ENCODE measurements around the gene RAP1A. TPM values are rescaled to one million over a fixed set of nuclear protein-coding genes. Genes with fewer than 3 reads are reported as not detected.
"Not testable (repeated sequence)": the region's sequence is repeated elsewhere in the genome, so short reads cannot be mapped to it uniquely, and the experiment has no call there.

Gene RAP1A
- total RNA-seq, 3 donors from 2014 or later: 169 to 182 (median 171) TPM

DNA sequence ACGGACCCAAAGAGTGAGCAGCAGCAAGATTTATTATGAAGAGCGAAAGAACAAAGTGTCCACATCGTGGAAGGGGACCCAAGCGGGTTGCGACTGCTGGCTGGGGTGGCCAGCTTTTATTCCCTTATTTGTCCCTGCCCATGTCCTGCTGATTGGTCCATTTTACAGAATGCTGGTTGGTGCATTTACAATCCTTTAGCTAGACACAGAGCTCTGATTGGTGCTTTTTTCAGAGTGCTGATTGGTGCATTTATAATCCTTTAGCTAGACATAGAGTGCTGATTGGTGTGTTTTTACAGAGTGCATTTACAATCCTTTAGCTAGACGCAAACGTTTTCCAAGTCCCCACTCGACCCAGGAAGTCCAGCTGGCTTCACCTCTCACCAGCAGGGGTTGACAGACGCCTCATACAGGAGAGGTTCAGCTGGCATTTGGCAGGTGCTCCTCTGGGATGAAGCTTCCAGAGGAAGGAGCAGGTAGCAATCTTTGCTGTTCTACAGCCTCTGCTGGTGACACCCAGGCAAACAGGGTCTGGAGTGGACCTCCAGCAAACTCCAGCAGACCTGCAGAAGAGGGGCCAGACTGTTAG lies 60.7 kb downstream of the RAP1A start:
- not testable (repeated sequence) for H3K27me3 Mint-ChIP-seq (ENCODE audit: low read depth); H3K4me3 Mint-ChIP-seq; ATAC-seq; DNase-seq
- H3K36me3 Mint-ChIP-seq (ENCODE audit: insufficient read depth): peaks cover 61% of the 10 kb centered on the region
- H3K4me1 Mint-ChIP-seq (ENCODE audit: low read depth): peaks cover 33% of the 10 kb centered on the region
- peaks cover 29% of the 10 kb centered on the region for H3K9me3 Mint-ChIP-seq

GRCh38 chr1:111685293-111686153 lies 65.9 kb downstream of the RAP1A start:
- ATAC-seq; DNase-seq; H3K4me3 Mint-ChIP-seq; H3K27me3 Mint-ChIP-seq (ENCODE audit: low read depth): not testable (repeated sequence)
- Mint-ChIP-seq H3K4me1 (ENCODE audit: low read depth) (peaks cover 56% of the 10 kb centered on the region), H3K36me3 (ENCODE audit: insufficient read depth) (peaks cover 34% of the 10 kb centered on the region), H3K9me3 (peaks cover 24% of the 10 kb centered on the region)

GRCh38 chr1:111690306-111690617 lies 70.7 kb downstream of the RAP1A start:
- DNase-seq (no peak), ATAC-seq (no peak)
- Mint-ChIP-seq H3K4me1 (ENCODE audit: low read depth) (peaks cover 66% of the 10 kb centered on the region), H3K4me3 (no peak overlapping the region), H3K9me3 (no peaks in the 10 kb centered on the region), H3K27me3 (ENCODE audit: low read depth) (no peaks in the 10 kb centered on the region), H3K36me3 (ENCODE audit: insufficient read depth) (peaks cover 46% of the 10 kb centered on the region)

- no peak for ATAC-seq
- H3K27me3 Mint-ChIP-seq (ENCODE audit: low read depth): no peaks in the 10 kb centered on the region
- no peaks in the 10 kb centered on the region for H3K9me3 Mint-ChIP-seq
- peaks cover 65% of the 10 kb centered on the region for H3K4me1 Mint-ChIP-seq (ENCODE audit: low read depth)
- peaks cover 49% of the 10 kb centered on the region for H3K36me3 Mint-ChIP-seq (ENCODE audit: insufficient read depth)
- H3K4me3 Mint-ChIP-seq: no peak overlapping the region
- no peak for DNase-seq
Observed at GRCh38 chr1:111691886-111692285, 72.3 kb downstream of the RAP1A start.

GRCh38 chr1:111695801-111696200 lies 76.2 kb downstream of the RAP1A start:
- no peak for DNase-seq
- Mint-ChIP-seq H3K9me3 (no peaks in the 10 kb centered on the region), H3K4me3 (no peak overlapping the region), H3K36me3 (ENCODE audit: insufficient read depth) (peaks cover 62% of the 10 kb centered on the region), H3K27me3 (ENCODE audit: low read depth) (no peaks in the 10 kb centered on the region), H3K4me1 (ENCODE audit: low read depth) (peaks cover 55% of the 10 kb centered on the region)
- no peak for ATAC-seq

- H3K4me3 Mint-ChIP-seq: no peak overlapping the region
- H3K27me3 Mint-ChIP-seq (ENCODE audit: low read depth): no peaks in the 10 kb centered on the region
- H3K36me3 Mint-ChIP-seq (ENCODE audit: insufficient read depth): peaks cover 64% of the 10 kb centered on the region
- peaks cover 55% of the 10 kb centered on the region for H3K4me1 Mint-ChIP-seq (ENCODE audit: low read depth)
- no peaks in the 10 kb centered on the region for H3K9me3 Mint-ChIP-seq
- DNase-seq (no peak), ATAC-seq (no peak)
Observed at GRCh38 chr1:111696330-111696729, 76.7 kb downstream of the RAP1A start.

- H3K4me1 Mint-ChIP-seq (ENCODE audit: low read depth): peaks cover 44% of the 10 kb centered on the region
- no peak for DNase-seq
- H3K27me3 Mint-ChIP-seq (ENCODE audit: low read depth): no peaks in the 10 kb centered on the region
- no peak overlapping the region for H3K4me3 Mint-ChIP-seq
- peaks cover 52% of the 10 kb centered on the region for H3K36me3 Mint-ChIP-seq (ENCODE audit: insufficient read depth)
- ATAC-seq: no peak
- H3K9me3 Mint-ChIP-seq: no peaks in the 10 kb centered on the region
Observed at GRCh38 chr1:111699268-111699667, 79.7 kb downstream of the RAP1A start.

GRCh38 chr1:111702504-111703050 lies 83.0 kb downstream of the RAP1A start:
- no peak for DNase-seq
- Mint-ChIP-seq H3K27me3 (ENCODE audit: low read depth) (no peaks in the 10 kb centered on the region), H3K36me3 (ENCODE audit: insufficient read depth) (peaks cover 46% of the 10 kb centered on the region), H3K4me3 (no peak overlapping the region), H3K9me3 (no peaks in the 10 kb centered on the region), H3K4me1 (ENCODE audit: low read depth) (peaks cover 28% of the 10 kb centered on the region)
- no peak for ATAC-seq

GRCh38 chr1:111704240-111704639 lies 84.7 kb downstream of the RAP1A start:
- peaks cover 26% of the 10 kb centered on the region for H3K4me1 Mint-ChIP-seq (ENCODE audit: low read depth)
- DNase-seq (no peak), ATAC-seq (no peak)
- no peaks in the 10 kb centered on the region for H3K27me3 Mint-ChIP-seq (ENCODE audit: low read depth)
- no peak overlapping the region for H3K4me3 Mint-ChIP-seq
- H3K36me3 Mint-ChIP-seq (ENCODE audit: insufficient read depth): peaks cover 49% of the 10 kb centered on the region
- H3K9me3 Mint-ChIP-seq: no peaks in the 10 kb centered on the region

DNA sequence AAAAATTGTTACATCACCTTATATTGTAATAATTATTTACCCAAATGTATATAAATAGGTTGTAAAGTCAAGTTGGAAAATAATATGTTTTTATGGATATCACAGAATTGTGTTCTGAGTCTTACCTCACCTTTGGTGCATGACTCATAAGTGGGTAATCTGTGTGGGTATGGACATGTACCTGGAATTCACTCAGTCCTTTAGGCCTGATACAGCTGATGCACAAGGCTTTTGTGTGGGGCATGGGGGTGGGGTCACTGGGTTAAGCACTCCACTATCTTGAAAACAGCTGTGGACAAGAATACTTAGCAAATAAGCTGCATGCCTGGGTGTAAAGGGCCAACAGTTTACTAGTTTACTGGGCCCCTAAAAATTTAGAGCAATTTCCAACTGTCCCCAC lies 85.2 kb downstream of the RAP1A start:
- Mint-ChIP-seq H3K4me1 (ENCODE audit: low read depth) (peaks cover 31% of the 10 kb centered on the region), H3K36me3 (ENCODE audit: insufficient read depth) (peaks cover 51% of the 10 kb centered on the region), H3K27me3 (ENCODE audit: low read depth) (no peaks in the 10 kb centered on the region), H3K9me3 (no peaks in the 10 kb centered on the region), H3K4me3 (no peak overlapping the region)
- no peak for DNase-seq
- peak in 1 of 2 donors; percentile 23 for ATAC-seq

DNA sequence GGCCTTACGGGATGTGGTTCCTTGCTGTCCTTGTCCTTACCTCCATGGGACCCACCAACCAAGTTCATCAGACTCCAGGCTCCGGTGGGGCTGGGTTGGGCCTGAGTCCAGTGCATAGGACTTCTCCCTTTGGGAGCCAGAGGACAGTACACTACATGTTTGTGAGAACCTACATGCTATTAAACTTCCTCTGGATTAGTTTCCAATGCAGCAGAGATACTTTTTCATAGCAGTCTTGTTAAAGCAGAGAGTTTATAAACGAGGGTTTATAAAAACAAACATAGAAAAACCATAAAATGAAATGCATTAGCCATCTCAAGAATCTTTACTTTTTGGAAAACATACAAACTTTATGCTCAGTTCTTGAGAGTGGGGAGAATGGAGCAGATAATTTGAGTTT lies 86.3 kb downstream of the RAP1A start:
- Mint-ChIP-seq H3K27me3 (ENCODE audit: low read depth) (no peaks in the 10 kb centered on the region), H3K36me3 (ENCODE audit: insufficient read depth) (peaks cover 41% of the 10 kb centered on the region), H3K9me3 (no peaks in the 10 kb centered on the region), H3K4me3 (no peak overlapping the region), H3K4me1 (ENCODE audit: low read depth) (peaks cover 25% of the 10 kb centered on the region)
- ATAC-seq (no peak), DNase-seq (no peak)

DNA sequence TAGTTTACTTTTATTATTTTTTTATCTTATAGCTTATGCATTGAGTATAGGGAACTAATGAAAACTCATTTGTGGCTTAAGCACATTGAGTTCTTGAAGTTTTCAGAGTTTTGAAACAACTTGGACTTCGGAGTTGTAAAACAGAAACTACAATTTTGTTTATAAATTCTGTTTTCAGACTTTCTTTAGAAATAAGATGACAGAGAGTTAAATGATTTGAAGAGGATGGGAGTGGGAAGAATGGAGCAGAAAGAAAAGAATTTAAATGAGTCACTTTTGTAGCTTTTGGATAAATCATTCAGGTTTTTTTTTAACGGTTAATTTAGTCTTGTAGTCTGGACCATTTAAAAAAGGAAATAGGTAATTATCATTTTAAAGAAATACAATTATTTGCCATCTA lies 87.3 kb downstream of the RAP1A start:
- Mint-ChIP-seq H3K9me3 (no peaks in the 10 kb centered on the region), H3K27me3 (ENCODE audit: low read depth) (no peaks in the 10 kb centered on the region), H3K36me3 (ENCODE audit: insufficient read depth) (peaks cover 38% of the 10 kb centered on the region), H3K4me3 (no peak overlapping the region), H3K4me1 (ENCODE audit: low read depth) (peaks cover 21% of the 10 kb centered on the region)
- ATAC-seq: no peak
- no peak for DNase-seq

- Mint-ChIP-seq H3K36me3 (ENCODE audit: insufficient read depth) (peaks cover 35% of the 10 kb centered on the region), H3K4me3 (no peak overlapping the region), H3K9me3 (no peaks in the 10 kb centered on the region), H3K4me1 (ENCODE audit: low read depth) (peaks cover 17% of the 10 kb centered on the region), H3K27me3 (ENCODE audit: low read depth) (no peaks in the 10 kb centered on the region)
- ATAC-seq (no peak), DNase-seq (no peak)
Observed at GRCh38 chr1:111707906-111708305, 88.3 kb downstream of the RAP1A start.

DNA sequence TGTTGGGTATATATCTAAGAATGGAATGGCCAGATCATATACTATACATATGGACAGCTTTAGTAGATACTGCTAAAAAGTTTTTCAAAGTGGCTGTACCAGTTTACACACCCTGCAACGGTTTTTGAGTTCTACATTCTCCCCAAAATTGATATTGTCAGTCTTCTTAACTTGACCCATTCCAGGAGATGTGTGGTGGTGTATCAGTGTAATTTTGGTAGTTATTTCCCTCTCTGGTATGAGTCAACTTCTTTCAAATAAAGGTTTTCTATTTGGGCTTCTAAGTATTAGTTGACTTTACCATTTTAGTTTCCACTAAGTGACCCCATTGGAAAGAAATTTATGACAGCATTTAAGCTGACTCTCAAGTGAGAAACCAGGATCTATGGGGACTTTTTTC lies 90.4 kb downstream of the RAP1A start:
- Mint-ChIP-seq H3K4me3 (no peak overlapping the region), H3K9me3 (no peaks in the 10 kb centered on the region), H3K27me3 (ENCODE audit: low read depth) (no peaks in the 10 kb centered on the region), H3K36me3 (ENCODE audit: insufficient read depth) (peaks cover 29% of the 10 kb centered on the region), H3K4me1 (ENCODE audit: low read depth) (peaks cover 14% of the 10 kb centered on the region)
- no peak for DNase-seq
- peak in 1 of 2 donors; percentile 32 for ATAC-seq

DNA sequence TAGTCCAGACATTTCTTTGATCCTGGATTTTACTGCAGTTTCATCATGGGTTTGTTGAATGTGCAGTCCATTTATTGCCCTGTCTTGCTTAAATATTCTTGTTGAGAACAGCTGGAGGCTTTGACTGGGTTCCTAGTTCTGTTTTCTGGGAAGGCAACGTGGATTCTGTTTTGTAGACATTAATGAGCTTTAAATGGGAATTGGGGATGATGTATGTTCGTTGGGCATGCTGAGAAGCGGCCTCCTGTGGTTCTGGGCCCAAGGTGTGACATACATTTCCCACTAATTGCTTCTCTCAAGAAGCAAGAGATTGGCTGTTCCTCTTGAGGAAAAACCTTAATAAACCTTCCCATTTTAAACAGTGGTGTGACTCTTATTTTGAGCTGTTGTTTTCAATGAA lies 96.7 kb downstream of the RAP1A start:
- peaks cover 14% of the 10 kb centered on the region for H3K36me3 Mint-ChIP-seq (ENCODE audit: insufficient read depth)
- ATAC-seq (no peak), DNase-seq (no peak)
- no peaks in the 10 kb centered on the region for H3K9me3 Mint-ChIP-seq
- peaks cover 14% of the 10 kb centered on the region for H3K4me1 Mint-ChIP-seq (ENCODE audit: low read depth)
- H3K4me3 Mint-ChIP-seq: no peak overlapping the region
- H3K27me3 Mint-ChIP-seq (ENCODE audit: low read depth): no peaks in the 10 kb centered on the region
